Astrocyte (in vitro differentiated cells and primary cell): ENCODE results near the gene STRA6. TPM values are rescaled to one million over a fixed set of nuclear protein-coding genes. Genes with fewer than 3 reads are reported as not detected.
"Not testable (repeated sequence)": the region's sequence is repeated elsewhere in the genome, so short reads cannot be mapped to it uniquely, and the experiment has no call there.

Experiments
- DNase-seq: peaks from one replicate; pipeline ENCODE4 v3.0.0-alpha.2; 2010; ENCODE audit warnings: low read depth
- FAIRE-seq: peaks from 2 replicates; lab custom pipeline; 2011; peaks lifted over from hg19 to GRCh38; lab: Jason Lieb, UNC
- H2AFZ ChIP-seq: 2 replicates; pipeline ENCODE4 v1.6.0; 2012; ENCODE audit warnings: low read depth, low read length, inconsistent platforms
- H3K27ac ChIP-seq: 2 replicates; pipeline ENCODE4 v1.5.1; 2011; ENCODE audit warnings: low read depth, low read length, inconsistent platforms
- H3K27me3 ChIP-seq: 2 replicates; pipeline ENCODE4 v1.6.0; 2011; ENCODE audit warnings: low read length, inconsistent platforms; ENCODE audit not compliant: insufficient read depth
- H3K36me3 ChIP-seq: 2 replicates; pipeline ENCODE4 v1.5.1; 2011; ENCODE audit warnings: low read length, inconsistent platforms; ENCODE audit not compliant: insufficient read depth
- H3K4me1 ChIP-seq: 2 replicates; pipeline ENCODE4 v1.5.1; 2011; ENCODE audit warnings: low read length, inconsistent platforms; ENCODE audit not compliant: insufficient read depth
- H3K4me2 ChIP-seq: 2 replicates; pipeline ENCODE4 v1.6.0; 2012; ENCODE audit warnings: low read length, inconsistent platforms
- H3K4me3 ChIP-seq: 2 replicates; pipeline ENCODE4 v1.5.1; 2011; ENCODE audit warnings: low read depth, mild to moderate bottlenecking, low read length, inconsistent platforms; ENCODE audit not compliant: insufficient read depth
- H3K79me2 ChIP-seq: 2 replicates; pipeline ENCODE4 v1.6.0; 2012; ENCODE audit warnings: mild to moderate bottlenecking, low read length, inconsistent platforms; ENCODE audit not compliant: insufficient read depth
- H3K9ac ChIP-seq: 2 replicates; pipeline ENCODE4 v1.6.0; 2012; ENCODE audit warnings: mild to moderate bottlenecking, low read length, inconsistent platforms
- H3K9me3 ChIP-seq: 2 replicates; pipeline ENCODE4 v1.5.1; 2012; ENCODE audit warnings: low read depth, mild to moderate bottlenecking, low read length, inconsistent platforms; ENCODE audit not compliant: insufficient read depth
- H4K20me1 ChIP-seq: 2 replicates; pipeline ENCODE4 v1.6.0; 2012; ENCODE audit warnings: low read length, inconsistent platforms; ENCODE audit not compliant: insufficient read depth
- H3K27ac Mint-ChIP-seq: one replicate; pipeline ENCODE4 v1.8.0; 2021; ENCODE audit warnings: mild to moderate bottlenecking, mixed read lengths; ENCODE audit not compliant: unreplicated experiment
- H3K27me3 Mint-ChIP-seq: one replicate; pipeline ENCODE4 v1.8.0; 2021; ENCODE audit warnings: low read depth, mixed read lengths; ENCODE audit not compliant: unreplicated experiment
- H3K36me3 Mint-ChIP-seq: one replicate; pipeline ENCODE4 v1.8.0; 2021; ENCODE audit warnings: low read depth, mixed read lengths; ENCODE audit not compliant: unreplicated experiment
- H3K4me1 Mint-ChIP-seq: one replicate; pipeline ENCODE4 v1.8.0; 2021; ENCODE audit warnings: low read depth, mixed read lengths; ENCODE audit not compliant: unreplicated experiment
- H3K4me3 Mint-ChIP-seq: one replicate; pipeline ENCODE4 v1.8.0; 2021; ENCODE audit warnings: mild to moderate bottlenecking, moderate library complexity, mixed read lengths; ENCODE audit not compliant: unreplicated experiment
- H3K9me3 Mint-ChIP-seq: one replicate; pipeline ENCODE4 v1.8.0; 2021; ENCODE audit warnings: mild to moderate bottlenecking, mixed read lengths; ENCODE audit not compliant: unreplicated experiment
- EZH2 ChIP-seq: IDR thresholded peaks from 2 replicates; pipeline ENCODE4 v1.6.1; 2012; ENCODE audit warnings: mild to moderate bottlenecking, low read length, inconsistent platforms; ENCODE audit not compliant: insufficient read depth
- total RNA-seq: library from RNA; stranded (reverse); gene quantifications from 2 replicates; pipeline ENCODE4 v1.2.1, GENCODE V29; 2021
- TF ChIP-seq, protein P1 (sequence below): IDR thresholded peaks from 2 replicates; pipeline ENCODE4 v1.5.1; 2011; ENCODE audit warnings: low read depth, mild to moderate bottlenecking, inconsistent platforms, low read length, moderate library complexity; ENCODE audit not compliant: insufficient read depth

STRA6 gene
- total RNA-seq, 1 donor from 2014 or later, result 7.2 TPM

DNA sequence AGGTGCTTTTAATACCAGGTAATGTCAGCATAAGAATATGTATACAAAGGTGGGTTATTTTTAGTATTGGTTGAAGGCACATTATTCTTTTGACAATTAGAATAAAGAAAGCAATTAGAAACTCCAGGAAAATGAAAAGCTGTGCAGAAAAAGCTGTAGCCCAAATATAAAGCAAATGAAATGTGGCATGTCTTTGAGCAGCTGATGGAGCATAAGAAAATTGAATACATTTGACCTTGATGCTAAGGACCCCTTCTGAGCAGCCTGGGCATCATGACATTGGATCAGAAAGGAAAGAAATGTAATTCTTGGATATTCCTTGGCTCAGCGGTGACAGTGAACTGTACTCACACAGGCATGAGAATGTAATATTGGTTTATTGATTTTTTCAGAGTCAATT, 37.1 kb downstream of the STRA6 start:
- Histone ChIP-seq H3K27me3 (no peaks in the 10 kb centered on the region), H2AFZ (no peak overlapping the region), H4K20me1 (no peaks in the 10 kb centered on the region), H3K9me3 (no peaks in the 10 kb centered on the region), H3K4me3 (no peak overlapping the region), H3K4me2 (no peak overlapping the region), H3K79me2 (no peaks in the 10 kb centered on the region), H3K27ac (no peak overlapping the region), H3K9ac (no peak overlapping the region), H3K4me1 (no peaks in the 10 kb centered on the region), H3K36me3 (no peaks in the 10 kb centered on the region)
- peaks cover 5% of the 10 kb centered on the region for H3K9me3 Mint-ChIP-seq
- no peak overlapping the region for H3K4me3 Mint-ChIP-seq
- DNase-seq (no peak), FAIRE-seq (no peak)
- no peak overlapping the region for H3K27ac Mint-ChIP-seq
- H3K36me3 Mint-ChIP-seq, result no peaks in the 10 kb centered on the region
- H3K4me1 Mint-ChIP-seq, result peaks cover 2% of the 10 kb centered on the region
- TF ChIP-seq, protein P1, sequence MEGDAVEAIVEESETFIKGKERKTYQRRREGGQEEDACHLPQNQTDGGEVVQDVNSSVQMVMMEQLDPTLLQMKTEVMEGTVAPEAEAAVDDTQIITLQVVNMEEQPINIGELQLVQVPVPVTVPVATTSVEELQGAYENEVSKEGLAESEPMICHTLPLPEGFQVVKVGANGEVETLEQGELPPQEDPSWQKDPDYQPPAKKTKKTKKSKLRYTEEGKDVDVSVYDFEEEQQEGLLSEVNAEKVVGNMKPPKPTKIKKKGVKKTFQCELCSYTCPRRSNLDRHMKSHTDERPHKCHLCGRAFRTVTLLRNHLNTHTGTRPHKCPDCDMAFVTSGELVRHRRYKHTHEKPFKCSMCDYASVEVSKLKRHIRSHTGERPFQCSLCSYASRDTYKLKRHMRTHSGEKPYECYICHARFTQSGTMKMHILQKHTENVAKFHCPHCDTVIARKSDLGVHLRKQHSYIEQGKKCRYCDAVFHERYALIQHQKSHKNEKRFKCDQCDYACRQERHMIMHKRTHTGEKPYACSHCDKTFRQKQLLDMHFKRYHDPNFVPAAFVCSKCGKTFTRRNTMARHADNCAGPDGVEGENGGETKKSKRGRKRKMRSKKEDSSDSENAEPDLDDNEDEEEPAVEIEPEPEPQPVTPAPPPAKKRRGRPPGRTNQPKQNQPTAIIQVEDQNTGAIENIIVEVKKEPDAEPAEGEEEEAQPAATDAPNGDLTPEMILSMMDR, result no peak
- no peak for TF ChIP-seq EZH2
- peaks cover 49% of the 10 kb centered on the region for H3K27me3 Mint-ChIP-seq

- not testable (repeated sequence) for FAIRE-seq, H3K27ac ChIP-seq, H3K4me2 ChIP-seq, H3K9ac ChIP-seq, H3K4me1 Mint-ChIP-seq, H3K36me3 ChIP-seq, H3K79me2 ChIP-seq, H3K9me3 Mint-ChIP-seq, H3K4me3 ChIP-seq, H3K4me3 Mint-ChIP-seq, DNase-seq, H3K4me1 ChIP-seq, H3K9me3 ChIP-seq, H2AFZ ChIP-seq, H3K36me3 Mint-ChIP-seq, H3K27me3 ChIP-seq, H4K20me1 ChIP-seq, H3K27ac Mint-ChIP-seq
- H3K27me3 Mint-ChIP-seq, result peaks cover 24% of the 10 kb centered on the region
These were observed 40.4 kb downstream of the STRA6 start for GRCh38 chr15:74162195-74162536.

GRCh38 chr15:74160390-74160789, 42.2 kb downstream of the STRA6 start:
- H3K36me3 Mint-ChIP-seq, H3K27ac ChIP-seq, H3K9me3 Mint-ChIP-seq, H4K20me1 ChIP-seq, H3K9me3 ChIP-seq, H3K27me3 ChIP-seq, H3K79me2 ChIP-seq, FAIRE-seq, H3K9ac ChIP-seq, H2AFZ ChIP-seq, H3K4me3 ChIP-seq, DNase-seq, H3K27ac Mint-ChIP-seq, H3K36me3 ChIP-seq, H3K4me3 Mint-ChIP-seq, H3K4me1 ChIP-seq, H3K4me2 ChIP-seq: not testable (repeated sequence)
- Mint-ChIP-seq H3K27me3 (peaks cover 24% of the 10 kb centered on the region), H3K4me1 (peaks cover 10% of the 10 kb centered on the region)

DNA sequence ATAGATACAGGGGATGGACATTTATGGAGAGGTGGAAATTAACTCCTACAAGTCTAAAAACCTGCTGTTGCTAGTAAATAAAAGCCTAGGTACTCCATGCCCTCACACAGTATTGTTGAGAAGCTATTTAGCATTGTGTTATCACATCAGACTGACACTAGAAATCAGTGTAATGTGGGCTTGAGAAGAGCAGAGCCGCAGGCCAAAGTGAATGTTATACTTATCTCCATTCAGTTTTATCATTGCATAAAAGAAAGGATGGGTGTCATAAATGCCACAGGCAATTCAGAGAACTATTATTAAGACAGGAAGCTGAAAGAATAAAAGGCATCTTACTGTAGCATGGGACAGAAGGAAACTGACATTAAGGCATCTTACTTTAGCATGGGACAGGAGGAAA, 42.8 kb downstream of the STRA6 start:
- FAIRE-seq (no peak), DNase-seq (no peak)
- H3K4me1 ChIP-seq, result peaks cover 7% of the 10 kb centered on the region
- no peak overlapping the region for H3K27ac Mint-ChIP-seq
- H3K79me2 ChIP-seq, result no peaks in the 10 kb centered on the region
- H3K4me3 Mint-ChIP-seq, result no peak overlapping the region
- H3K4me3 ChIP-seq, result no peak overlapping the region
- no peak overlapping the region for H2AFZ ChIP-seq
- no peak overlapping the region for H3K27ac ChIP-seq
- H3K9me3 Mint-ChIP-seq, result peaks cover under 1% of the 10 kb centered on the region
- peaks cover 19% of the 10 kb centered on the region for H3K27me3 Mint-ChIP-seq
- TF ChIP-seq, protein P1, result no peak
- no peak for TF ChIP-seq EZH2
- no peaks in the 10 kb centered on the region for H3K9me3 ChIP-seq
- H3K36me3 ChIP-seq, result no peaks in the 10 kb centered on the region
- H3K4me2 ChIP-seq, result no peak overlapping the region
- no peaks in the 10 kb centered on the region for H4K20me1 ChIP-seq
- H3K4me1 Mint-ChIP-seq, result peaks cover 10% of the 10 kb centered on the region
- H3K36me3 Mint-ChIP-seq, result no peaks in the 10 kb centered on the region
- H3K27me3 ChIP-seq, result no peaks in the 10 kb centered on the region
- H3K9ac ChIP-seq, result no peak overlapping the region
